GM21576 (cell line): Measurements from ENCODE around the gene NTNG2.
"Not testable (repeated sequence)": the region's sequence is repeated elsewhere in the genome, so short reads cannot be mapped to it uniquely, and the experiment has no call there.

Source experiments
- ATAC-seq: cut with Tn5 transposase; IDR thresholded peaks from one replicate; pipeline ENCODE4 v1.9.1; 2021; ENCODE audit warnings: mild to moderate bottlenecking, moderate library complexity; ENCODE audit not compliant: unreplicated experiment

NTNG2 gene

DNA sequence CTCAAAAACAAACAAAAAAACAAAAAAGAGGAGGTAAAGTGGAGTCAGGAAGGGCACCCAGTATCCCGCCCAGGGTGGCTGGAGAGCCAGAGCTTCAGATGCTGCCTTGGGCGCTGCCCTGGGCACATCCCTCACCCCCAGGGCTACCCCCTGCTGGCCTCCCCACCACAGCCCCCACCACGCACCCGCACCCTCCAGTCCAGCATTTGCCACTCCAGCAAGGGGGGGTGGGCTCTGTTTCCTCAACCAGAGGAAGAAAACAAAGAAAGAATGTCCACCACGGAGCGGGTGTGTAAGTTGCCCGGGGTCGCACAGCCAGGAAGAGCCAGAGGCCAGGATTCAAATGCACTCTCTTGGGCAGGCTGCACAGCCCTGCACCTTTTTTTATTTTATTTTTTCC, 86.1 kb downstream of the NTNG2 start:
- ATAC-seq = no peak

- ATAC-seq = no peak
Measured at GRCh38 chr9:132249123-132249522, 87.3 kb downstream of the NTNG2 start.

GRCh38 chr9:132249690-132250089, 87.8 kb downstream of the NTNG2 start:
- no peak for ATAC-seq

GRCh38 chr9:132250324-132251262, 88.7 kb downstream of the NTNG2 start:
- no peak for ATAC-seq

- ATAC-seq = no peak
Measured at GRCh38 chr9:132260846-132261245, 99.0 kb downstream of the NTNG2 start.

DNA sequence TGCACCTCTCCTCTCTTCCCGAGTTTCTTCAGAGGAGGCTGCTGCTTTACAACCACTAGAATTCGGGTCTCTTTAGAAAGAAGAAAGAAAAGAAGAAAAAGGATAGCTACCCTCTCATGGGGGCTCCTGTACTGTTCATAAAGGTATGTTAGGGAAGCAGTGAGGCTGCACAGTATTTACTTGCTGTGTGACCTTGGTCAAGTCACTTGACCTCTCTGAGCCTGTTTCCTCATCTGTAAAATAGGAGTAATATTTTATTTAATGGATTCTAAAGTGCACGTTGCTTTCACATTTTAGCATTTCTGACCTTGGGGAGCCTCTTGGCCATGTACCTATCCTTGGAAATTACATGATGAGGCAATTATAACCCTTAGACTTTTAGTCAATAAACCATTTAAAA, 104.2 kb downstream of the NTNG2 start:
- ATAC-seq = no peak

DNA sequence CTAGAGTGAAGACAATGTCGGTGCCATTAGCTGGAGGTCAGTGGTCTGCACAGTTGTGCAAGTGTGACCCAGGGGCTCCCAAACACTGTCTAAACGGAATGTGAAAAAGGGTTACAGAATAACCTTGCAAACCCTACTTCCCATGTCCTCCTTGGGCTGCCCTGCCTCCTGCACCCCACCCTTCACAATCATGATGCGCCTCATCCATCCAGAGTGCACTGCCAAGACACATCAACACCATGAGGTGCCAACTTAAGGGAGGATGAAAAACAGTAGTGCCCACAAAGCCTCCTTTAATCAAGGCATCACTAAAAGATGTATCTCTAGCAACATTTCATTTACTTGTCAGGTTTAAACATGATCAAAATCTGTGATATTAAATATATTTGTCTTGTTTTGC, 105.8 kb downstream of the NTNG2 start:
- no peak for ATAC-seq

GRCh38 chr9:132268725-132269352, 107.0 kb downstream of the NTNG2 start:
- no peak for ATAC-seq

- not testable (repeated sequence) for ATAC-seq
Measured at GRCh38 chr9:132269704-132270516, 108.1 kb downstream of the NTNG2 start.

- no peak for ATAC-seq
Measured at GRCh38 chr9:132274861-132275260, 113.0 kb downstream of the NTNG2 start.

- no peak for ATAC-seq
Measured at GRCh38 chr9:132283165-132283564, 121.3 kb downstream of the NTNG2 start.

- ATAC-seq = no peak
Measured at GRCh38 chr9:132283863-132284262, 122.0 kb downstream of the NTNG2 start.

GRCh38 chr9:132287256-132287760, 125.5 kb downstream of the NTNG2 start:
- ATAC-seq = no peak

GRCh38 chr9:132288361-132288760, 126.5 kb downstream of the NTNG2 start:
- no peak for ATAC-seq

DNA sequence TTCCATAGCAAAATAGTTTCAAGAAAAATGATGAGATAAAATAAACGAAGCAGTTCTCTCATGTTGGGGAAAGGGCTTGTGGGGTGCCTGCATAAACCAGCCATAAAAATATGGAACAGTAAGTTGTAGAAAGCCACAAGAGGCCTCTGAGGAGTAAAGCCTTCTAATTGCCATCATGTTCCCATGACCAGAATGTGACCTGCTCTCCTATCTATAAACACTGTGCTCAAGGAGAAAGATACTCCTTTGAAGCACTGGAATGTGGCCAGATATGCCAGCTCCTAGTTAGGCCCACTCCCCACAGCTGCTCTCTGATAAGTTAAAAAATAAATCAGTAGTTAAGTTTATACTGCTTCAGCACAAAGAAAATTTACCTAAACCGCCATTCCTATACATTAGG, 127.1 kb downstream of the NTNG2 start:
- ATAC-seq = no peak

- ATAC-seq = no peak
Measured at GRCh38 chr9:132293145-132293721, 131.4 kb downstream of the NTNG2 start.
